T-helper 2 cell treated with Interferon-gamma antibody and Interleukin-4, amounts not matched to agents 5 μg/mL and 100 μg/mL, for 36 hours (primary cell): ENCODE results near the gene C1orf159.
"Not testable (repeated sequence)": the region's sequence is repeated elsewhere in the genome, so short reads cannot be mapped to it uniquely, and the experiment has no call there.

Experiments used
- DNase-seq: peaks from one replicate; pipeline ENCODE4 v3.0.0; 2021; ENCODE audit warnings: low spot score
- H3K27ac Mint-ChIP-seq: one replicate; pipeline ENCODE4 v1.8.0; 2021; ENCODE audit warnings: mild to moderate bottlenecking, mixed read lengths
- H3K27me3 Mint-ChIP-seq: one replicate; pipeline ENCODE4 v1.8.0; 2021; ENCODE audit warnings: low read depth, mixed read lengths
- H3K36me3 Mint-ChIP-seq: one replicate; pipeline ENCODE4 v1.8.0; 2021; ENCODE audit warnings: low read depth, mixed read lengths
- H3K4me1 Mint-ChIP-seq: one replicate; pipeline ENCODE4 v1.8.0; 2021; ENCODE audit warnings: low read depth, mixed read lengths
- H3K4me3 Mint-ChIP-seq: one replicate; pipeline ENCODE4 v1.8.0; 2022; ENCODE audit warnings: mild to moderate bottlenecking, moderate library complexity, mixed read lengths
- H3K9me3 Mint-ChIP-seq: one replicate; pipeline ENCODE4 v1.8.0; 2021; ENCODE audit warnings: mixed read lengths

The C1orf159 gene

GRCh38 chr1:1110561-1110971 is 5.3 kb downstream of the C1orf159 start:
- H3K27ac Mint-ChIP-seq, result no peak overlapping the region
- H3K4me3 Mint-ChIP-seq, result no peak overlapping the region

GRCh38 chr1:1109743-1110142 is 6.1 kb downstream of the C1orf159 start:
- peaks cover 13% of the 10 kb centered on the region for H3K9me3 Mint-ChIP-seq

More at GRCh38 chr1:1110561-1110971, 5.3 kb downstream of the C1orf159 start:
- DNase-seq, result no peak
- Mint-ChIP-seq H3K4me1 (peaks cover 6% of the 10 kb centered on the region), H3K9me3 (peaks cover 13% of the 10 kb centered on the region), H3K27me3 (no peaks in the 10 kb centered on the region), H3K36me3 (peaks cover 23% of the 10 kb centered on the region)

GRCh38 chr1:1106510-1107221 is 9.2 kb downstream of the C1orf159 start:
- H3K36me3 Mint-ChIP-seq, result peaks cover 6% of the 10 kb centered on the region
- H3K27ac Mint-ChIP-seq, result no peak overlapping the region
- no peak for DNase-seq
- no peak overlapping the region for H3K4me3 Mint-ChIP-seq
- no peaks in the 10 kb centered on the region for H3K9me3 Mint-ChIP-seq
- peaks cover 7% of the 10 kb centered on the region for H3K4me1 Mint-ChIP-seq
- H3K27me3 Mint-ChIP-seq, result no peaks in the 10 kb centered on the region

More at GRCh38 chr1:1109743-1110142, 6.1 kb downstream of the C1orf159 start:
- no peaks in the 10 kb centered on the region for H3K27me3 Mint-ChIP-seq
- no peak overlapping the region for H3K4me3 Mint-ChIP-seq
- H3K27ac Mint-ChIP-seq, result no peak overlapping the region
- no peak for DNase-seq
- peaks cover 22% of the 10 kb centered on the region for H3K36me3 Mint-ChIP-seq
- H3K4me1 Mint-ChIP-seq, result peaks cover 4% of the 10 kb centered on the region

- DNase-seq, H3K27me3 Mint-ChIP-seq, H3K4me3 Mint-ChIP-seq: not testable (repeated sequence)
- peak overlapping the region; percentile 20 for H3K27ac Mint-ChIP-seq
- peaks cover 15% of the 10 kb centered on the region for H3K4me1 Mint-ChIP-seq
- peaks cover 12% of the 10 kb centered on the region for H3K36me3 Mint-ChIP-seq
- H3K9me3 Mint-ChIP-seq, result peaks cover 15% of the 10 kb centered on the region
Observed at GRCh38 chr1:1104152-1104551, 11.7 kb downstream of the C1orf159 start.

- no peak for DNase-seq
- no peak overlapping the region for H3K4me3 Mint-ChIP-seq
- peaks cover 14% of the 10 kb centered on the region for H3K27me3 Mint-ChIP-seq
- H3K9me3 Mint-ChIP-seq, result peaks cover 21% of the 10 kb centered on the region
- H3K36me3 Mint-ChIP-seq, result peaks cover 16% of the 10 kb centered on the region
- peaks cover 21% of the 10 kb centered on the region for H3K4me1 Mint-ChIP-seq
- H3K27ac Mint-ChIP-seq, result no peak overlapping the region
Observed at GRCh38 chr1:1101503-1101902, 14.4 kb downstream of the C1orf159 start.

GRCh38 chr1:1100296-1100695 is 15.6 kb downstream of the C1orf159 start:
- Mint-ChIP-seq H3K27ac (no peak overlapping the region), H3K9me3 (peaks cover 21% of the 10 kb centered on the region), H3K4me1 (peaks cover 21% of the 10 kb centered on the region), H3K36me3 (peaks cover 16% of the 10 kb centered on the region), H3K4me3 (no peak overlapping the region), H3K27me3 (peaks cover 14% of the 10 kb centered on the region)
- DNase-seq, result no peak

GRCh38 chr1:1099506-1100183 is 16.2 kb downstream of the C1orf159 start:
- Mint-ChIP-seq H3K36me3 (peaks cover 16% of the 10 kb centered on the region), H3K4me3 (no peak overlapping the region), H3K27me3 (peaks cover 14% of the 10 kb centered on the region), H3K27ac (peak overlapping the region; percentile 76), H3K4me1 (peaks cover 21% of the 10 kb centered on the region), H3K9me3 (peaks cover 21% of the 10 kb centered on the region)
- no peak for DNase-seq

GRCh38 chr1:1098681-1099421 is 17.0 kb downstream of the C1orf159 start:
- DNase-seq, result no peak
- H3K27ac Mint-ChIP-seq, result peak overlapping the region; percentile 76
- H3K4me3 Mint-ChIP-seq, result no peak overlapping the region
- H3K4me1 Mint-ChIP-seq, result peaks cover 14% of the 10 kb centered on the region
- peaks cover 21% of the 10 kb centered on the region for H3K9me3 Mint-ChIP-seq
- H3K36me3 Mint-ChIP-seq, result peaks cover 16% of the 10 kb centered on the region
- peaks cover 14% of the 10 kb centered on the region for H3K27me3 Mint-ChIP-seq

GRCh38 chr1:1096136-1096535 is 19.8 kb downstream of the C1orf159 start:
- H3K4me3 Mint-ChIP-seq, H3K27ac Mint-ChIP-seq, DNase-seq: not testable (repeated sequence)
- Mint-ChIP-seq H3K4me1 (peaks cover 14% of the 10 kb centered on the region), H3K36me3 (peaks cover 13% of the 10 kb centered on the region), H3K27me3 (peaks cover 14% of the 10 kb centered on the region), H3K9me3 (peaks cover 21% of the 10 kb centered on the region)

GRCh38 chr1:1094981-1095380 is 20.9 kb downstream of the C1orf159 start:
- Mint-ChIP-seq H3K4me1 (peaks cover 14% of the 10 kb centered on the region), H3K27ac (no peak overlapping the region), H3K36me3 (peaks cover 9% of the 10 kb centered on the region), H3K27me3 (peaks cover 14% of the 10 kb centered on the region), H3K4me3 (no peak overlapping the region), H3K9me3 (peaks cover 14% of the 10 kb centered on the region)
- no peak for DNase-seq

- DNase-seq, result no peak
Observed at GRCh38 chr1:1093610-1093943, 22.3 kb downstream of the C1orf159 start.

GRCh38 chr1:1092894-1093609 is 22.8 kb downstream of the C1orf159 start:
- H3K4me3 Mint-ChIP-seq, result no peak overlapping the region
- no peaks in the 10 kb centered on the region for H3K36me3 Mint-ChIP-seq
- DNase-seq, result no peak
- no peaks in the 10 kb centered on the region for H3K27me3 Mint-ChIP-seq
- no peak overlapping the region for H3K27ac Mint-ChIP-seq
- no peaks in the 10 kb centered on the region for H3K4me1 Mint-ChIP-seq
- H3K9me3 Mint-ChIP-seq, result no peaks in the 10 kb centered on the region

More at GRCh38 chr1:1093610-1093943, 22.3 kb downstream of the C1orf159 start:
- Mint-ChIP-seq H3K4me1 (peaks cover under 1% of the 10 kb centered on the region), H3K36me3 (no peaks in the 10 kb centered on the region), H3K27me3 (peaks cover under 1% of the 10 kb centered on the region), H3K4me3 (no peak overlapping the region), H3K9me3 (peaks cover under 1% of the 10 kb centered on the region), H3K27ac (no peak overlapping the region)

- DNase-seq, result no peak
- Mint-ChIP-seq H3K27ac (no peak overlapping the region), H3K27me3 (no peaks in the 10 kb centered on the region), H3K36me3 (no peaks in the 10 kb centered on the region), H3K9me3 (no peaks in the 10 kb centered on the region), H3K4me1 (no peaks in the 10 kb centered on the region), H3K4me3 (no peak overlapping the region)
Observed at GRCh38 chr1:1092149-1092855, 23.6 kb downstream of the C1orf159 start.
